HepG2 (cell line): ENCODE results near the gene MFSD12. TPM values are rescaled to one million over a fixed set of nuclear protein-coding genes. Genes with fewer than 3 reads are reported as not detected.
A peak's percentile ranks its signal among the peaks of the same experiment; 100 is the strongest.

Source experiments
- AHR ChIP-seq: IDR thresholded peaks from 2 replicates; pipeline ENCODE4 v1.6.1; 2018; ENCODE audit warnings: missing genetic modification reagents, missing compliant biosample characterization
- CSRNP1 ChIP-seq: sonication (generic); formaldehyde crosslinking; IDR thresholded peaks from 2 replicates; pipeline ENCODE4 v1.8.1; 2023; ENCODE audit warnings: mild to moderate bottlenecking, missing genetic modification reagents
- EP300 ChIP-seq, 3 experiments: sonication (generic) in 1 of 3; formaldehyde crosslinking in 1 of 3; IDR thresholded peaks; 2 replicates each; pipeline versions ENCODE4 v1.5.1 to v1.6.1; 2011 to 2020; ENCODE audit warnings: low read depth in 2 of 3, low read length in 2 of 3, borderline replicate concordance in 1 of 3, improper control_type of control experiment in 1 of 3, mild to moderate bottlenecking in 1 of 3, missing genetic modification reagents in 1 of 3, moderate library complexity in 1 of 3
- GABPB1 ChIP-seq: IDR thresholded peaks from 2 replicates; pipeline ENCODE4 v1.6.1; 2016; ENCODE audit warnings: mild to moderate bottlenecking, missing genetic modification reagents, moderate library complexity, missing compliant biosample characterization
- MTERF4 ChIP-seq: sonication (generic); formaldehyde crosslinking; IDR thresholded peaks from 2 replicates; pipeline ENCODE4 v1.8.0; 2023; ENCODE audit warnings: mild to moderate bottlenecking, missing genetic modification reagents
- MXI1 ChIP-seq: IDR thresholded peaks from 3 replicates; pipeline ENCODE4 v1.6.1; 2012; ENCODE audit warnings: low read depth, low read length, inconsistent platforms, borderline replicate concordance
- NR2F1 ChIP-seq, 2 experiments: fragments of 450-650 bp in 1 of 2; formaldehyde crosslinking in 1 of 2; IDR thresholded peaks; 2 replicates each; pipeline versions ENCODE4 v1.5.0 to v1.6.1; 2016 to 2020; ENCODE audit warnings: mild to moderate bottlenecking in 1 of 2, missing compliant biosample characterization in 1 of 2, missing genetic modification reagents in 1 of 2, moderate library complexity in 1 of 2
- PHF5A ChIP-seq: IDR thresholded peaks from one replicate; pipeline ENCODE4 v1.6.1; 2018; ENCODE audit warnings: low read depth, missing genetic modification reagents; ENCODE audit not compliant: unreplicated experiment
- RXRA ChIP-seq: sonication (generic); formaldehyde crosslinking; IDR thresholded peaks from 2 replicates; pipeline ENCODE4 v1.5.1; 2020; ENCODE audit warnings: missing genetic modification reagents
- SALL2 ChIP-seq: sonication (generic); formaldehyde crosslinking; IDR thresholded peaks from 2 replicates; pipeline ENCODE4 v1.8.1; 2023; ENCODE audit warnings: mild to moderate bottlenecking, missing genetic modification reagents, inconsistent platforms
- TARDBP ChIP-seq: sonication (generic); formaldehyde crosslinking; IDR thresholded peaks from 2 replicates; pipeline ENCODE4 v1.8.0; 2022; ENCODE audit warnings: mild to moderate bottlenecking, missing genetic modification reagents
- THAP8 ChIP-seq: sonication (generic); formaldehyde crosslinking; IDR thresholded peaks from 2 replicates; pipeline ENCODE4 v1.5.1; 2020; ENCODE audit warnings: missing genetic modification reagents, mild to moderate bottlenecking, borderline replicate concordance
- TIGD3 ChIP-seq: sonication (generic); formaldehyde crosslinking; IDR thresholded peaks from 2 replicates; pipeline ENCODE4 v1.5.1; 2020; ENCODE audit warnings: mild to moderate bottlenecking, missing genetic modification reagents, borderline replicate concordance
- TMF1 ChIP-seq: sonication (generic); formaldehyde crosslinking; IDR thresholded peaks from 2 replicates; pipeline ENCODE4 v1.8.1; 2022; ENCODE audit warnings: low read depth, missing genetic modification reagents
- ZC3H4 ChIP-seq: sonication (generic); formaldehyde crosslinking; IDR thresholded peaks from 2 replicates; pipeline ENCODE4 v1.4.0; 2020; ENCODE audit warnings: missing genetic modification reagents, borderline replicate concordance
- ZMAT5 ChIP-seq: sonication (generic); formaldehyde crosslinking; IDR thresholded peaks from 2 replicates; pipeline ENCODE4 v1.5.0; 2020; ENCODE audit warnings: mild to moderate bottlenecking, low read depth, missing genetic modification reagents, borderline replicate concordance
- ZNF18 ChIP-seq: sonication (generic); formaldehyde crosslinking; IDR thresholded peaks from 2 replicates; pipeline ENCODE4 v1.8.0; 2022; ENCODE audit warnings: mild to moderate bottlenecking, missing genetic modification reagents; ENCODE audit not compliant: insufficient replicate concordance
- ZNF562 ChIP-seq: sonication (generic); formaldehyde crosslinking; IDR thresholded peaks from 2 replicates; pipeline ENCODE4 v1.8.0; 2022; ENCODE audit warnings: missing genetic modification reagents, borderline replicate concordance
- ZNF572 ChIP-seq: sonication (generic); formaldehyde crosslinking; IDR thresholded peaks from 2 replicates; pipeline ENCODE4 v1.5.1; 2020; ENCODE audit warnings: mild to moderate bottlenecking, missing genetic modification reagents
- ZNF615 ChIP-seq: sonication (generic); formaldehyde crosslinking; IDR thresholded peaks from 2 replicates; pipeline ENCODE4 v1.5.0; 2020; ENCODE audit warnings: mild to moderate bottlenecking, missing genetic modification reagents, borderline replicate concordance
- ZSCAN12 ChIP-seq: sonication (generic); formaldehyde crosslinking; IDR thresholded peaks from 2 replicates; pipeline ENCODE4 v1.9.0; 2021; ENCODE audit warnings: mild to moderate bottlenecking, missing genetic modification reagents
- polyA plus RNA-seq, 8 experiments: library from polyadenylated mRNA; depleted of rRNA in 3 of 8; stranded (reverse) in 7 of 8; unstranded in 1 of 8; fragments of >200 nt; fragmentation: Illumina TruSeq in 4 of 8; extraction: Trizol in 4 of 8; gene quantifications; 2 replicates each; pipeline versions ENCODE4 v1.2.1 to v1.2.3, GENCODE V29; 2011 to 2016; ENCODE audit warnings: low read depth in 4 of 8, missing spikeins in 1 of 8, mixed read lengths in 1 of 8; ENCODE audit not compliant: insufficient read depth in 1 of 8
- total RNA-seq, 5 experiments: library from RNA; depleted of rRNA; stranded (reverse); fragments of >200 nt; fragmentation: Illumina TruSeq; extraction: Trizol; gene quantifications; 2 replicates each; pipeline ENCODE4 v1.2.3, GENCODE V29; 2016; ENCODE audit warnings: low read depth in 1 of 5

The MFSD12 gene
- total and polyA plus RNA-seq, 2 of the 13 experiments (the other 11 are each of a cell fraction or from before 2014, with no cell fraction given), result 27.2 to 29.1 TPM

- TF ChIP-seq SALL2 (CRISPR knock-in tag) (no peak; the same call in 1 of the 2 replicates), ZNF572 (CRISPR knock-in tag) (no peak), MXI1 (peak; percentile 93; the same call in 1 of the 3 replicates), THAP8 (no peak), ZNF562 (no peak), ZNF18 (CRISPR knock-in tag) (no peak), TIGD3 (CRISPR knock-in tag) (0 out of 2 replicates have a peak, but pooled peaks have one; percentile 65), NR2F1 (CRISPR knock-in tag; IDR thresholded peaks at IDR 0.05) (no peak), ZC3H4 (CRISPR knock-in tag) (no peak), TARDBP (CRISPR knock-in tag) (no peak; the same call in 1 of the 2 replicates), CSRNP1 (CRISPR knock-in tag) (no peak; the same call in 1 of the 2 replicates), ZMAT5 (CRISPR knock-in tag) (no peak), AHR (CRISPR knock-in tag) (peak; percentile 94; the same call in 1 of the 2 replicates), RXRA (CRISPR knock-in tag) (peak; percentile 62; the same call in 1 of the 2 replicates), ZNF615 (no peak), MTERF4 (CRISPR knock-in tag) (peak; percentile 53; the same call in 1 of the 2 replicates), TMF1 (CRISPR knock-in tag) (0 out of 2 replicates have a peak, but pooled peaks have one; percentile 33), ZSCAN12 (CRISPR knock-in tag) (no peak; the same call in 1 of the 2 replicates), PHF5A (peak; percentile 48), GABPB1 (CRISPR knock-in tag) (peak; percentile 85), EP300 (IDR thresholded peaks at IDR 0.05; ENCODE audit: low read depth in 2 of 2, low read length in 2 of 2) (peak in 1 of 2 experiments; percentile 5; a peak in 1 of 4 replicates), EP300 (CRISPR knock-in tag; IDR thresholded peaks at IDR 0.05; ENCODE audit: borderline replicate concordance) (no peak)
These were observed 56.8 kb downstream of the MFSD12 start, which contains the start of gene DOHH (continued) for GRCh38 chr19:3500429-3501101.
